Erythroblast (primary cell): ENCODE results near the gene MOB3A.
A peak's percentile ranks its signal among the peaks of the same experiment; 100 is the strongest.
"Not testable (repeated sequence)": the region's sequence is repeated elsewhere in the genome, so short reads cannot be mapped to it uniquely, and the experiment has no call there.

Source experiments
- DNase-seq, 2 experiments: peaks; one replicate each; lab custom pipeline; 2025; lab: John Stamatoyannopoulos, UW
- GATA1 ChIP-seq: IDR thresholded peaks from 2 replicates; pipeline ENCODE4 v1.6.1; 2011; ENCODE audit warnings: low read depth, mild to moderate bottlenecking, control low read depth, low read length, moderate library complexity
- POLR2A ChIP-seq: IDR thresholded peaks from 2 replicates; pipeline ENCODE4 v1.6.1; 2011; ENCODE audit warnings: mild to moderate bottlenecking, low read length

MOB3A gene

DNA sequence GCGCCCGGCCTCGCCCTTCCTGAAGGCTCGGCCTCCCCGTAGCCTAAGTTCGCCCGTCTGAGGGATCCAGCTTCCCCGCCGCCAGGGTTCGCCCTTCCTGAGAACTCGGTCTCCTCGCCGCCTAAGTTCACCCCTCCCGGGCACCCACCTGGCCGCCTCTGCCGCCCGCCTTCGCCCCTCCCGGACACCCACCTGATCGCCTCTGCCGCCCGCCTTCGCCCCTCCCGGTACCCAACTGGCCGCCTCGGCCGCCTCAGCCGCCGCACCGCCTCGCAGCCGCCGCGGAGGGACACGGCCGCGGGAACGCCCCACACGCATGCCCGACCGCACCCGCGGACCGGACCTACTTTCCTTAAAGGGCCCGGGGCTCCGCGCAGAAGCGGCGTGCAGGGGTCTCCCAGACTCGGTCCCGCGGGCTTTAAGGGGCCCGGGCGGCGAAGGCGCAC, at the start of gene MOB3A:
TSS of gene MOB3A (minus strand) at position 293 of the 446 bp plus-strand sequence. CDS start 17,766 bp downstream, outside the sequence.
- TF ChIP-seq GATA1 (no peak), POLR2A (no peak)
- DNase-seq, result peak; percentile 98 to 99

DNA sequence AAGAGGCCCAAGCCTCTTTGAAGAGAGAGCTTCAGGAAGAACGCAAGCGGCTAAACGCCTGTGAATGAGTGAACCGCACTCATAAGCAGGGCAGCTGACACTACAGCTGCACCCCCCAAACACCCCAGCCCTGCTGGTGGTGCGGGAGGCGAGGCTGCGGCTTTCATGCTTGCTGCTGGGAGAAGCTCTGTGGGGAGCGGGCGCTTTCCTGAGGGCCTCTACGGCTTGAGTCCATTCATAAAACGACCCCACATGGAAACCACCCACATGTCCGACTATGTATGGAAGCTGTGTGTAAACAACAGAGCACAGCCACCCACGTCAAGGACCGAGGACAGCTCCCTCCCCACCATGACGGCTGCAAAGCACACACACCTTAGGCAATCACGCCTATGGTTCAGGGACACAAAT, 49.7 kb upstream of the MOB3A start:
- DNase-seq, result no peak
- TF ChIP-seq GATA1, result no peak
- no peak for TF ChIP-seq POLR2A

DNA sequence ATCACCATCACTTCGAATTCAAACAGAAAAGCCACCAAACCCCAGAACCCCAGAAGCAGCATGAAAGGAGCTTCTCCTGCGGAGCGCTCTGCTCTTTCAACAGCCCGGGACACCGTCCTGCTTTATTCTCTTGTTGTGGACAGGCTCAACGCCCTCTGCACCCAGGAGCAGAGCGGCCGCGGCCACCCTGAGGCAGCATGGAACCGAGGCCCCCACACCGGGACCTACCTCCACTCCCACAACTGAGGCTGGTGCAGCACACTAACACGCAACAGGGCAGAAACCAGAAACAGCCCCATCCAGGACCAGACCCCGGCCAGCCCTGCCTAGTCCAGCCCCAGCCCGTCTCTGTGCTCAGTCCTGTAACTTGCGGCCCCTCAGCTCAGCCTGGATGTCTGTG, 48.1 kb upstream of the MOB3A start:
- no peak for TF ChIP-seq GATA1
- TF ChIP-seq POLR2A, result no peak

DNA sequence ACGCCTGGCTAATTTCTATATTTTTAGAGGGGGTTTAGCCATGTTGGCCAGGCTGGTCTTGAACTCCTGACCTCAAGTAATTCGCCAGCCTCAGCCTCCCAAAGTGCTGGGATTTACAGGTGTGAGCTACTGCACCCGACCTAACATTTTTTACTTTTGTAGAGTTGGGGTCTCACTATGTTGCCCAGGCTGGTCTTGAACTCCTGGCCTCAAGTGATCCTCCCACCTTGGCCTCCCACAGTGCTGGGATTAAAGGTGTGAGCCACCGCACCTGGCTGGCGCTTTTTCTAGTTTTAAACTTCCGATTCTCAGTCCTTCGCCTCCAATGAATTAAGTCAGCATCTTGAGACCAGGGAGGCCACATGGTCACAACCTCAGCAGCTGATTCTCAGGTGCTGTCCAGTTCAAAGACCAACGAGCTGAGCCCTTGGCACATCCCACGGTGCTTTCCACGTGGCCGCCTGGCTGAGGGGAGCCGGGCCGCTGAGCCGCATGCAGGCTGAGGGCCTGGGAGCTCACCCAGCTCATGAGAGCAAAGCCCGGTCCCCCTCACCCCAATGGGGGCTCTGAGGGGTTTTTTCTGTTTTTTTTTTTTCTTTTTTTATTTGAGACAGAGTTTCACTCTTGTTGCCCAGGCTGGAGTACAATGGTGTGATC, 46.2 kb upstream of the MOB3A start:
- no peak for TF ChIP-seq GATA1
- no peak for TF ChIP-seq POLR2A
- DNase-seq, result no peak

More for the DNA sequence above, 48.1 kb upstream of the MOB3A start:
- no peak for DNase-seq

DNA sequence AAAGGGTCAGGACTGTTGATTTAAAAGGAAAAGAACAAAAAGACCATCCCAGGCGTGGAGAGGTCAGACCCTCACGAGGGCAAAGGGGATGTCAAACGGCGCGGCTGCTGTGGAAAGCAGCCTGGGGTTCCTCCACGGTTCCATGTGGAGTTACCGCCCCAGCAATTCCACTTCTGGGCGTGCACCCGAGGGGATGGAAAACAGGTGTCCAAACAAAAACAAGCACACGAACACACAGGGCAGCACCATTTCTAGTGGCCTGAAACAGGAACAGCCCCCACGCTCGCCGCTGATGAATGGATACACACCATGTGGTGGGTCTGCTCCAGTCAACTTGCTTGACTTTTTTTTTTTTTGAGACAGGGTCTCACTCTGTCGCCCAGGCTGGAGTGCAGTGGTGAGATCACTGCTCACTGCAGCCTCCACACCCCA, 44.0 kb upstream of the MOB3A start:
- TF ChIP-seq POLR2A (no peak), GATA1 (no peak)
- no peak for DNase-seq

DNA sequence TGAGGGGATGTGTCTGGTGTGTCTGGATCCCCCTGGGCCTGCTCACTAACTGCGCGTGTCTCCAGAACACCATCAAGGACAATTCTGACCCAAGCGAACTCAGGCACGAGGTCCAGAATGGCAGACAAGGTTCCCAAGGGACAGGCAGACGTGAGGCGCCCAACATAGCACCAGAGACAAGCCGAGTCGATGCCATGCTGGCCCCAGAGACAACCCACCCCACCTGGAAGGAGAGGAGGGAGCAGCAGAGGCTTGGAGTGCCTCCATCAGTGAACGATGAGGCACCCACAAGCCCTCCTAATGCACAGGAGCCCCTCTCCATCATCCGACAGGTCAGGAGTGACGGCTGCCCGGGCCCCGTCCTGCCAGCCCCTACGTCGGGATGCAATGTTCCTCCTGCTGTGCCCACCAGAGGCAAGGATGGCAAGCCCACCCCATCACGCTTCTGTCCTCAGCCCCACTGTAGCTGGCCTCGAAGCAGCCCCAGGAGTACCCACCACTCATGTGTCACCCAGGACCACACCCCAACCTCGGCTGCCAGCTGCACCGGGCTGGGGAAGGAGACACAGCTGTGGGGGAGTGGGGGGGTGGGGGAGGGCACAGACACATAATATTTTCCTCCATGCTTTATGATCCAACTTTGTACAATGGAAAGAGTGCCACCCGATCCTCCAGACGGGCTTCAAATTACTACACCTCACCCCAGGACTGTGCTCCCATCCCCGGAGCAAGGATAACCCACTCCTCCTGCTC, 43.4 kb upstream of the MOB3A start:
- TF ChIP-seq GATA1, result no peak
- TF ChIP-seq POLR2A, result no peak
- no peak for DNase-seq

DNA sequence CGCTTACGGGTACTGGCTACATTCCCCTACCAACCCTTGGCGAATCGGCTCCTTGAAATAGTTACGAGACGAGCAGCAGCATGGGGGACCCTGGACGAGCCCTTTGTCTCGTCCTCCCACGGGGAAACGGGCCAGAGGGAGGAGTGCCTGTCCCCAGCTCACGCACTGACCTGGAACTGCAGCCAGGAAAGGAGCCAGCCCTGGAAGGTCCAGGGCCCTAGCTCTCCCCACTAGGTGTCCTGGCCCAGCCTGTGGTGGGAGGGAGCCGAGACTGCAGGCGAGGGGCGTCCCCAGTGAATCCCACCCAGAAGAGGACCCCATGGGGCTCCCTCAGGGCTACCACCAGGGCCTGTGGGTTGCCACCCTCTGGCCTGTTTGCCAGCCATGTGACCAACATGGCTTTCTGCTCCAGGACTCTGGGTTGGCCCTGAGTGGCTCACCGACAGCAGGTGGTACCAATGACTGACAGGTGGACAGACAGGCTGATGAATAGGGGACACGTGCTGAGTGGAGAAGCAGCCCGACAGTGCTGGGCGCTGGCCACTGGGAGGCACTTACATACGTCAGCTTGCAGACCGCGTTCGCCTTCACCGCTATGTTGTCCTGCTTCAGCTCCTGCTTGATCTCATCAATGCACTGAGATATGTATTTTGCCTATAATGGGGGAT, 42.1 kb upstream of the MOB3A start:
- TF ChIP-seq GATA1 (no peak), POLR2A (no peak)
- DNase-seq, result no peak

DNA sequence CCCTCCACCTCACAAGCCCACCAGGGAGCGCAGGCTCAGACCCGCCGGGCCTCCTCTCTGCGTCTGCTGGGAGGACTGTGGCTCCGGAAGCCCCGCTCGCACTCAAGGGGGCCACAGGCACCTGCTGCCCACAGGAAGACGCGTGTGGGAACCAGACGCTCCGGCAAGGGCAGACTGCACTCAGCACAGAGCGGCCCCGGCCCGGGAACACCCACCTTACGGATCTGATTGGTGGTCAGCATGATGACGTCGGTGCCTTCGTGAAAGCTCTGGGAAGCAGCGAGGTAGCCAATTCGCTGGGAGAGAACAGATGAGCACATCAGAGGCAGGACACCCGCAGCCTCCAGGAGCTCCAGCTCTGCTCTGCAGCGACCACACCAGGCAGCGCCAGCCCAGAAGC, 40.7 kb upstream of the MOB3A start:
- TF ChIP-seq POLR2A, result no peak
- no peak for TF ChIP-seq GATA1

DNA sequence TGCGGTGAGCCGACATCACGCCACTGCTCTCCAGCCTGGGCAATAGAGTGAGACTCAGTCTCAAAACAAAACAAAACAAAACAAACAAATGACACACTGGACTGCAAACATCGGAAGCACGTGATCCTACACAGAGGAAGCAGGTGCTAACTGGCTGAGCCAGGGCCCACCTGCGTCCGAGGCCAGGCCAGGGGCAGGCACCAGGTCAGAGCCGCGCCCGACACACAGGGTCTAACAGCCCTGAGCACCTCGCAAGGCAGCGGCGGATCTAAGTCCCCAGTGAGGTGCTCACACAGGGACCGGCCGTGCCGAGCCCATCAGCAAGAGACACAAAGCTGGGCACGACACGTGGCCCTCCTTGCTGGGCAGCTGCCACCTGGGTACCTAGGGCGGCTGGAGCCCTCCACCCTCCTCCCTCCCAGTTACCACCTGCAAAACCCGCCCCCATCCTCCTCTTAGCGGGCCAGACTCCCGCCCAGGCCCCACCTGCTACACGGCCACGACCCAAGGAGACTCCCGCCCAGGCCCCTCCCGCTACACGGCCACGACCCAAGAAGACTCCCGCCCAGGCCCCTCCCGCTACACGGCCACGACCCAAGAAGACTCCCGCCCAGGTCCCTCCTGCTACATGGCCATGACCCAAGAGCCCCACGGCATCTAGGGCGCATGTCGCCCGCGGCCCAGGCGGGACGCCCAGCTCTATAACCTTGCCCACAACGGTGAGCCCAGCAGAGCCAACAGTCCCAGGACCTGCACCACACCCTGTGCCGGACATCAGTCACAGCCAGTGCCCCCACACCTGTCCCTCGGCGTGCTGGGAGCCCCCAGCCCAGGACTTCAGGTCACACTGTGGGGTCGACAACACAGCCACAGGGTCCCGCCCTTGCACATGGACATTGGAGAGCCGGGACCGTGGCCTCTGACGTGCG, 39.6 kb upstream of the MOB3A start:
- DNase-seq, result peak in 1 of 2 experiments; percentile 39
- TF ChIP-seq GATA1 (no peak), POLR2A (no peak)

More for the DNA sequence above, 40.7 kb upstream of the MOB3A start:
- no peak for DNase-seq

DNA sequence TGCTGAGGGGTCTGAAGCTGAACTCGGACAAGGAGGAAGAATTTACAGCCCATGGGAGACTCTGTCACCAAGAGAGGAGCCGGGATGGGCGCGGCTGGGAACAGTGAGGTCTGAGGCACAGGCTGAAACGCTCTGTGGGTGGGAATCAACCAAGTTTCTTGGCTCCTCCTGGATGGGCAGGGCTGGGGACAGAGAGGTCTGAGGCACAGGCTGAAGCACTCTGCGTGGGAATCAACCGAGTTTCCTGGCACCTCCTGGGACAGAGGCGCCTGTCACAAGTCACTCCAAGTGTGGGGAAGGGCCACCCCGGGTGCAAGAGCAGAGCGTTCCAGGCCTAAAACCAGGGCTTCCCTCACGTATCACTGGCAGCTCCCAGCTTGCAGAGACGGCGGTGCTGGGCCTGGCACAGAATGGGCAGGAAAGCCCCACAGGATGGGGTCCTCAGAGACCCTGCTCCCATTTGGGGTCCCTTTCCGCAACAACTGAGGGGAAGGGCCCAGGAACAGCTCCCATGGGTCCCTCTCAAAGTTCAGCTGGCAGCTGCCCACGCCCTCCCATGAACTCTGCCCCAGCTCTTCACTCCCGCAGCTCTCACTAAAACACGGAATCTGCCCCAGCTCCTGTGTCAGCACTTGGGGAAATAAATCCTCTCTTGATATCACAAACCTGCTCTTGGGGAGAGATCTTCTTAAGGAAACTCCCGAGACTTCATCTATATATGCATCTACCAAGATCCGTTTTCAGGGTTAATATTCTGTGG, 36.8 kb upstream of the MOB3A start:
- no peak for DNase-seq
- TF ChIP-seq POLR2A, result no peak

DNA sequence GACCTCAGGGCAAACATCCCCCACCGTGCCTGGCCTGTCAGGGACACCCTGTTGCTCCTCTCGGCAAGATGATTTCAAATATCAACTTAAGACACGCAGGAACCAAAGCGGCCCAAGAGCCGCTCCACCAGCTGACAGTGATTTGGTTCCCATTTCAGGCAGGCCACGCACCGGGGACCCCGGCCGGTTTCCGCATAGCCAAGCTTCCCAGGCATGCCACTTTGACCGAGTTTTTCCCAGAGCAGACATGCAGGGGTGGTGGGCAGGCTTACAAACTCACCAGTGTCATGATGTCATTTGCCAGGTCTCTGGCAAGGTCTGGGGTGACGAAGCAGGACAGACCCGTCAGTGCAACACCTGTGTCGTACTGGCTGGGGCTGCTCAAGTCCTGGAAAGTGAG, 36.1 kb upstream of the MOB3A start:
- DNase-seq, result no peak
- TF ChIP-seq POLR2A, result no peak
- no peak for TF ChIP-seq GATA1

DNA sequence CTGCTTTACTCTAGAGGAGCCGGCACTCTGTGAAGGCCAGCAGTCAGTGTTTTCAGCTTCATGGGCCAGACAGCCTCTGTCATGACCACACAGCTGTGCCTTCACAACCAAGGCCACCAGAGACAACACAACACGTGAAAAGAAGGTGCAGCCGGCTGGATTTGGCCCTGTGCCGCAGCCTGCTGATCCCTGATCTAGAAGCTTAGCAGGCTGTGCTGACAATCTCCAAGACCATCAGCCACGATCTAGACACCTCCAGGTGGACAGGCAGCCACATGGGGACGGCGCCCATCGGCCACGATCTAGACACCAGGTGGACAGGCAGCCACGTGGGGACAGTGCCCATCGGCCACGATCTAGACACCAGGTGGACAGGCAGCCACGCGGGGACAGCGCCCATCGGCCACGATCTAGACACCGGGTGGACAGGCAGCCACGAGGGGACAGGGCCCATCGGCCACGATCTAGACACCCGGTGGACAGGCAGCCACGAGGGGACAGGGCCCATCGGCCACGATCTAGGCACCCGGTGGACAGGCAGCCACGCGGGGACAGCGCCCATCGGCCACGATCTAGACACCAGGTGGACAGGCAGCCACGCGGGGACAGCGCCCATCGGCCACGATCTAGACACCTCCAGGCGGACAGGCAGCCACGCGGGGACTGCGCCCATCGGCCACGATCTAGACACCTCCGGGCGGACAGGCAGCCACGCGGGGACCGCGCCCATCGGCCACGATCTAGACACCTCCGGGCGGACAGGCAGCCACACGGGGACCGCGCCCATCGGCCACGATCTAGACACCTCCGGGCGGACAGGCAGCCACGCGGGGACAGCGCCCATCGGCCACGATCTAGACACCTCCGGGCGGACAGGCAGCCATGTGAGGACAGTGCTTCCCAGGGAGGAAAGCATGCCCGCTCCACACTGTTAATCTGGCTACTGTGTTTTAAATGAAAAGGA, 35.2 kb upstream of the MOB3A start:
- not testable (repeated sequence) for DNase-seq
